Fibroblast of the aortic adventitia (primary cell): ENCODE results near the gene FBXO21. TPM values are rescaled to one million over a fixed set of nuclear protein-coding genes. Genes with fewer than 3 reads are reported as not detected.

Experiments
- DNase-seq: peaks from one replicate; pipeline ENCODE4 v3.0.0-alpha.2; 2010; ENCODE audit warnings: low read depth
- H3K4me3 ChIP-seq: 2 replicates; pipeline ENCODE4 v1.5.1; 2011; ENCODE audit warnings: low read depth, mild to moderate bottlenecking, control low read depth, low read length, moderate library complexity
- CTCF ChIP-seq: IDR thresholded peaks from 2 replicates; pipeline ENCODE4 v1.5.1; 2011; ENCODE audit warnings: mild to moderate bottlenecking, low read length, control low read depth, inconsistent platforms; ENCODE audit not compliant: insufficient read depth
- total RNA-seq: library from RNA; depleted of rRNA; stranded (reverse); fragments of >200 nt; gene quantifications from 2 replicates; pipeline ENCODE4 v1.2.3, GENCODE V29; 2012; ENCODE audit warnings: low replicate concordance

Gene FBXO21
- total RNA-seq, 1 donor = 41.5 TPM

DNA sequence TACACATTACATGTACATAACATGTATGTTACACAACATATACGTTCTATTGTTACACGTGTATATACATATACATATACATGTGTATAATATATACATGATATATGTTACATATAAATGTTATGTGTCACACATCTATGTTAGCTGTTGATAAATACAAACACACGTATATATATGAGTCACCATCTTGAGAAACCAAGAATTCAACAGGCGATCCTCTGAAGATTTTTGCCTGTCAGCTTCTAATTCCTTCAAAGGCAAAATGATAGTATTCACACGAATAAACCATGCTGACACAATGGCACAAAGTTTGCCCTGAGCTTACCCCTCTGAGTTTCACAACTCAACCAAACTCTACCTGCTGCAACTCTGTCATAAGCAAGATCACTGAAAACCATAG lies 60.9 kb downstream of the FBXO21 start:
- H3K4me3 ChIP-seq = no peak overlapping the region
- DNase-seq = no peak
- no peak for TF ChIP-seq CTCF

GRCh38 chr12:117127933-117128823 lies 62.1 kb downstream of the FBXO21 start:
- DNase-seq = peak; percentile 31
- H3K4me3 ChIP-seq = no peak overlapping the region
- TF ChIP-seq CTCF = no peak

DNA sequence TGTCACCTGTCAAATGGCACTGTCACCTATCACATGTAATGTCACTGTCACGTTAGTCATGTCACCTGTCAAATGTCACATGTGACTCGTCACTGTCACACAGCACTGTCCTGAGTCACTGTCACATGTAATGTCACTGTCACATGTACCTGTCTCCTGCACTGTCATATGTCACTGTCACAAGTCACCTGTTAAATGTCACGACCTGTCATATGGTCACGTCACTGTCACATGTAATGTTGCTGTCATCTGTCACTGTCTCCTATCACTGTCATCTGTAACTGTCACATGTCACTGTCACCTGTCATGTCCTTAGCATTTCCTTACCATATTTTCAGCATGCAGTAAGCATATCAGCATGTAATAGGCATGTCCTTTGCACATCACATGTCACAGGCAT lies 63.9 kb downstream of the FBXO21 start:
- no peak overlapping the region for H3K4me3 ChIP-seq
- TF ChIP-seq CTCF = no peak
- DNase-seq = no peak

DNA sequence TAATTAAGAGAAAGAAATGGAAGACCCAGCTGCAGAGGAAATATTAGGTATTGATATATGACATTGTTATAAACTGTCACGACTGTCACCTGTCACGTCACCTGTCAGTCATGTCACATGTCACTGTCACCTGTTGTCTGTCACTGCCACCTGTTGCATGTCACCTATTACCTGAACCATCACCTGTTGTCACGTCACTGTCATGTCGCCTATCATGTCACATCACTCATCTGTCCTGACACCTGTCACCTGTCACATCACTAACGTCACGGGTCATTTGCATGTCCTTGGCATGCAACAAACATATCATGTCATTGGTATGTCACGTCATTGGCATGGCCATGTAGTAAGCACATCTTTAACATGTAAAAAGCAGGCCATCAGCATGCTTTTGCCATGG lies 64.5 kb downstream of the FBXO21 start:
- TF ChIP-seq CTCF = no peak
- no peak for DNase-seq
- no peak overlapping the region for H3K4me3 ChIP-seq

GRCh38 chr12:117125272-117125613 lies 65.0 kb downstream of the FBXO21 start:
- DNase-seq = no peak
- H3K4me3 ChIP-seq = no peak overlapping the region
- no peak for TF ChIP-seq CTCF

GRCh38 chr12:117124421-117125271 lies 65.6 kb downstream of the FBXO21 start:
- no peak for TF ChIP-seq CTCF
- DNase-seq = no peak
- H3K4me3 ChIP-seq = no peak overlapping the region
